IMR-90 (cell line): ENCODE data around the gene ILRUN. TPM values are rescaled to one million over a fixed set of nuclear protein-coding genes. Genes with fewer than 3 reads are reported as not detected.
"Not testable (repeated sequence)": the region's sequence is repeated elsewhere in the genome, so short reads cannot be mapped to it uniquely, and the experiment has no call there.

Experiments used
- ATAC-seq: fragments of 200-7000 bp; cut with Tn5 transposase; 2 replicates; pipeline ENCODE4 v1.9.1; 2020; ENCODE audit warnings: low read depth, mild to moderate bottlenecking, moderate library complexity
- BruUV-seq: library from RNA; stranded (reverse); fragments of 400-500 nt; replicated peaks from 2 replicates; lab custom pipeline; 2021; lab: Mats Ljungman, UMichigan
- CTCF ChIA-PET: fragments of 300-600 bp; formaldehyde crosslinking; extraction: SDS; loops from one replicate; lab custom pipeline; 2021; ENCODE audit warnings: antibody characterized with exemption; lab: Yijun Ruan, JAX
- POLR2A ChIA-PET: fragments of 300-600 bp; sonication (Branson Sonifier 250); formaldehyde crosslinking; loops from one replicate; lab custom pipeline; 2022; ENCODE audit warnings: antibody characterized with exemption; ENCODE audit not compliant: unreplicated experiment; lab: Charles Lee
- DNase-seq: peaks from one replicate; pipeline ENCODE4 v3.0.0; 2013
- H2AFZ ChIP-seq: replicated peaks from 2 replicates; pipeline ENCODE3; 2013; ENCODE audit warnings: low read length, mild to moderate bottlenecking; ENCODE audit not compliant: poor library complexity
- H2AK5ac ChIP-seq: 2 replicates; pipeline ENCODE4 v1.6.1; 2013; ENCODE audit warnings: low read depth, low read length, inconsistent platforms
- H2AK9ac ChIP-seq: replicated peaks from 2 replicates; pipeline ENCODE3; 2013; ENCODE audit warnings: mild to moderate bottlenecking, low read depth, low read length, moderate library complexity; ENCODE audit not compliant: poor library complexity
- H2BK120ac ChIP-seq: 2 replicates; pipeline ENCODE4 v1.6.1; 2013; ENCODE audit warnings: low read depth, low read length, inconsistent platforms
- H2BK15ac ChIP-seq: 3 replicates; pipeline ENCODE4 v1.6.1; 2013; ENCODE audit warnings: low read depth, low read length, inconsistent platforms
- H2BK20ac ChIP-seq: 2 replicates; pipeline ENCODE4 v1.6.1; 2013; ENCODE audit warnings: low read depth, mild to moderate bottlenecking, inconsistent platforms, low read length, moderate library complexity
- H2BK5ac ChIP-seq: 2 replicates; pipeline ENCODE4 v1.6.1; 2013; ENCODE audit warnings: mild to moderate bottlenecking, low read depth, low read length, inconsistent platforms; ENCODE audit not compliant: poor library complexity, severe bottlenecking
- H3K14ac ChIP-seq: replicated peaks from 2 replicates; pipeline ENCODE4 v1.6.1; 2013; ENCODE audit warnings: low read depth, low read length, inconsistent platforms
- H3K18ac ChIP-seq: 2 replicates; pipeline ENCODE4 v1.6.1; 2013; ENCODE audit warnings: low read depth, low read length, control low read depth
- H3K23ac ChIP-seq: 2 replicates; pipeline ENCODE4 v1.6.1; 2013; ENCODE audit warnings: low read depth, low read length, inconsistent platforms
- H3K27ac ChIP-seq: 2 replicates; pipeline ENCODE4 v1.5.1; 2013; ENCODE audit warnings: mild to moderate bottlenecking, control low read depth, low read length; ENCODE audit not compliant: insufficient read depth
- H3K27me3 ChIP-seq: 2 replicates; pipeline ENCODE4 v1.6.1; 2013; ENCODE audit warnings: low read length; ENCODE audit not compliant: control insufficient read depth, insufficient read depth
- H3K36me3 ChIP-seq: 2 replicates; pipeline ENCODE4 v1.6.1; 2013; ENCODE audit warnings: low read length, mixed read lengths; ENCODE audit not compliant: control insufficient read depth, insufficient read depth
- H3K4ac ChIP-seq: 2 replicates; pipeline ENCODE4 v1.6.1; 2013; ENCODE audit warnings: low read depth, low read length, inconsistent platforms
- H3K4me1 ChIP-seq: 2 replicates; pipeline ENCODE4 v1.6.1; 2013; ENCODE audit warnings: low read length, mixed read lengths; ENCODE audit not compliant: control insufficient read depth, insufficient read depth
- H3K4me2 ChIP-seq: 2 replicates; pipeline ENCODE4 v1.6.1; 2013; ENCODE audit warnings: low read depth, mild to moderate bottlenecking, control low read depth, low read length, moderate library complexity
- H3K4me3 ChIP-seq: 2 replicates; pipeline ENCODE4 v1.5.1; 2013; ENCODE audit warnings: low read depth, mild to moderate bottlenecking, control low read depth, low read length, moderate library complexity; ENCODE audit not compliant: insufficient read depth
- H3K56ac ChIP-seq: 2 replicates; pipeline ENCODE4 v1.6.1; 2013; ENCODE audit warnings: low read length, inconsistent platforms; ENCODE audit not compliant: insufficient read depth; ENCODE audit errors: extremely low read depth
- H3K79me1 ChIP-seq, 2 experiments: 2 replicates each; pipeline ENCODE4 v1.6.1; 2013; ENCODE audit warnings: low read length in 2 of 2, inconsistent platforms in 1 of 2, low read depth in 1 of 2
- H3K9ac ChIP-seq: 2 replicates; pipeline ENCODE4 v1.6.1; 2013; ENCODE audit warnings: low read depth, low read length, control low read depth
- H3K9me1 ChIP-seq: 2 replicates; pipeline ENCODE4 v1.6.1; 2013; ENCODE audit warnings: low read length, inconsistent platforms; ENCODE audit not compliant: insufficient read depth
- H3K9me3 ChIP-seq: 2 replicates; pipeline ENCODE4 v1.6.1; 2013; ENCODE audit warnings: low read length; ENCODE audit not compliant: control insufficient read depth, insufficient read depth
- H4K20me1 ChIP-seq: 2 replicates; pipeline ENCODE4 v1.6.1; 2013; ENCODE audit warnings: low read length, inconsistent platforms; ENCODE audit not compliant: insufficient read depth
- H4K5ac ChIP-seq: 2 replicates; pipeline ENCODE4 v1.6.1; 2013; ENCODE audit warnings: mild to moderate bottlenecking, low read depth, low read length, control low read depth
- H4K8ac ChIP-seq, 2 experiments: 2 replicates each; pipeline ENCODE4 v1.6.1; 2013; ENCODE audit warnings: low read depth in 2 of 2, low read length in 2 of 2, control low read depth in 1 of 2, inconsistent platforms in 1 of 2
- H4K91ac ChIP-seq: 2 replicates; pipeline ENCODE4 v1.6.1; 2013; ENCODE audit warnings: low read depth, low read length, inconsistent platforms; ENCODE audit not compliant: insufficient read depth
- CEBPB ChIP-seq: IDR thresholded peaks from 2 replicates; pipeline ENCODE4 v1.6.1; 2012; ENCODE audit warnings: low read depth, low read length, improper control_type of control experiment
- WGBS, 2 experiments: methylation state at CpG; one replicate each; pipeline versions ENCODE4 v1.1.5 to v1.1.7; 2013; ENCODE audit warnings: missing lambda C conversion rate in 2 of 2; ENCODE audit not compliant: insufficient read length in 1 of 2; ENCODE audit errors: extremely low coverage in 2 of 2; 5-methylcytosine and 5-hydroxymethylcytosine counted together
- dilution Hi-C: fragments of 300-500 bp; cut with HindIII; formaldehyde crosslinking; loops from one replicate; pipeline ENCODE4 v1.14.3; 2018; ENCODE audit warnings: low sequenced_read_pairs; ENCODE audit not compliant: unreplicated experiment
- in situ Hi-C: fragments of 300-500 bp; cut with MboI; formaldehyde crosslinking; loops from 3 replicates; pipeline ENCODE4 v1.14.3; 2019; ENCODE audit warnings: low sequenced_read_pairs, inconsistent platforms, mixed read lengths
- intact Hi-C: fragments of 100-400 bp; cut with micrococcal nuclease; formaldehyde crosslinking; loops from 2 replicates; pipeline ENCODE4 v1.10.0; 2022
- polyA plus RNA-seq, 3 experiments: library from polyadenylated mRNA; depleted of rRNA; stranded (reverse); fragments of >200 nt; gene quantifications; 2 replicates each; pipeline ENCODE4 v1.2.3, GENCODE V29; 2012; ENCODE audit warnings: low replicate concordance in 1 of 3
- total RNA-seq: library from RNA; depleted of rRNA; stranded (reverse); fragments of >200 nt; gene quantifications from 2 replicates; pipeline ENCODE4 v1.2.3, GENCODE V29; 2012

The ILRUN gene
- total and polyA plus RNA-seq, 2 of the 4 experiments (the other 2 are of a cell fraction): 25.4 to 29.9 TPM

DNA sequence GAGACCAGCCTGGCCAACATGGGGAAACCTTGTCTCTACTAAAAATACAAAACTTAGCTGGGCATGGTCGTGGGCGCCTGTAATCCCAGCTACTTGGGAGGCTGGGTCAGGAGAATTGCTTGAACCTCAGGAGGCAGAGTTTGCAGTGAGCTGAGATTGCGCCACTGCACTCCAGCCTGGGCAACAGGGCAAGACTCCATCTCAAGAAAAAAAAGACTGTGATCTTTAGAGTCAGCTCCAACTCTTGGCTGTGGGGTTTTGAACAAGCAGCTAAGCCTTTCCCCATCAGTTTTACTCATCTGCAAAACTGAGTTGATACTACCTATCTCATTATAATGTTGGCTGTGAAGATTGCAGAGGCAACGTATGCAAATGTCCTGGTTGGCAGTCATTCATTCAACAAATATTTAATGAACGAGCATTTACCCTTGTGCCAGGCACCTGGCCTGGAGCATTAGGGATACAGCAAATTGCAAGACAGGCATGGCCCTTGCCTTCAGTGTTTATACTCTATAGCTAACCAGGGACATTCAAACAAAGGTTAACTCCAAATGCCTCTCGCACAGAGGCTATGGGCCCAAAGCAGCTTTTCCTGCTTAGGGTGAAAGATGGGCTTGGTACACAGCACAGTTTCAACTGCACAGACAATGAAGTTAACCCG lies 37.8 kb downstream of the ILRUN start (continued):
- no peak for TF ChIP-seq CEBPB

DNA sequence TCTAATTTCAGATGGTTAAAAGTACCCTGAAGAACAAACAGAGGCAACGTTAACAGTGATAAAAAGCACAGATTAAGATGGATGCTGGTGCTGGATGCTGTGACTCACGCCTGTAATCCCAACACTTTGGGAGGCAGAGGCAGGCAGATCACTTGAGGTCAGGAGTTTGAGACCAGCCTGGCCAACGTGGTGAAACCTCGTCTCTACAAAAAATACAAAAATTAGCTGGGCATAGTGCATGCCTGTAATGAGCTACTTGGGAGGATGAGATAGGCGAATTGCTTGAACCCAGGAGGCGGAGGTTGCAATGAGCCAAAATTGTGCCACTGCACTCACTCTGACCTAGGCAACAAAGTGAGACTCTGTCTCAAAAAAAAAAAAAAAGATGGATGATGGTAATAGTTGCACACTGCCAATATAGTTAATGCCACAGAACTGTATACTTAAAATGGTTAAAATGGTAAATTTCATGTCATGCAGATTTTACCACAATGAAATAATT lies 38.5 kb downstream of the ILRUN start:
- H3K27ac ChIP-seq: peak overlapping the region; percentile 89
- peak overlapping the region; percentile 93; the same call in 2 of the 3 replicates for H2BK15ac ChIP-seq
- H3K27me3 ChIP-seq, H2AFZ ChIP-seq, BruUV-seq, dilution Hi-C loops, H2BK20ac ChIP-seq, in situ Hi-C loops, H3K9me1 ChIP-seq, POLR2A ChIA-PET, DNase-seq, H3K9me3 ChIP-seq, H3K36me3 ChIP-seq: not testable (repeated sequence)
- H2BK120ac ChIP-seq: peak overlapping the region; percentile 96
- peaks cover 20 to 72% of the 10 kb centered on the region in 2 experiments for H3K79me1 ChIP-seq
- peak overlapping the region; percentile 94; the same call in 1 of the 2 replicates for H3K14ac ChIP-seq
- H4K91ac ChIP-seq: peak overlapping the region; percentile 98
- peak overlapping the region; percentile 100 for H2BK5ac ChIP-seq
- H3K4me3 ChIP-seq: peak overlapping the region; percentile 58; the same call in 1 of the 2 replicates
- peak overlapping the region; percentile 8 for H2AK9ac ChIP-seq
- peak overlapping the region; percentile 97; the same call in 1 of the 2 replicates for H3K56ac ChIP-seq
- H3K23ac ChIP-seq: peak overlapping the region; percentile 97; the same call in 1 of the 2 replicates
- H3K4ac ChIP-seq: peak overlapping the region; percentile 96
- H3K4me2 ChIP-seq: peak overlapping the region; percentile 98
- peak; percentile 51 for ATAC-seq
- H3K9ac ChIP-seq: peak overlapping the region; percentile 79; the same call in 1 of the 2 replicates
- H3K18ac ChIP-seq: peak overlapping the region; percentile 91
- H2AK5ac ChIP-seq: peak overlapping the region; percentile 77; the same call in 1 of the 2 replicates
- peaks cover 12% of the 10 kb centered on the region for H3K4me1 ChIP-seq
- CTCF ChIA-PET: interaction anchor here (0.6 kb wide), 1 partner anchor 232 kb away, joined by 5 read pairs; the partner anchor contains the start of gene RPS10
- H4K8ac ChIP-seq: peak overlapping the region; percentile 60 to 96; a peak in 3 of 4 replicates
- H4K5ac ChIP-seq: peak overlapping the region; percentile 88
- WGBS, 2 experiments: no CpG with 5 or more reads among the region's 6 CpGs
- peaks cover 12% of the 10 kb centered on the region; the same call in 1 of the 2 replicates for H4K20me1 ChIP-seq
- intact Hi-C loops: loop anchor here (2.0 kb wide), 1 partner anchor 99 kb away; the partner anchor contains the start of gene SNRPC
